Osteocyte (in vitro differentiated cells): Measurements from ENCODE around the gene ZDHHC11B. TPM values are rescaled to one million over a fixed set of nuclear protein-coding genes. Genes with fewer than 3 reads are reported as not detected.
"Not testable (repeated sequence)": the region's sequence is repeated elsewhere in the genome, so short reads cannot be mapped to it uniquely, and the experiment has no call there.

Source experiments
- DNase-seq: peaks from one replicate; pipeline ENCODE4 v3.0.0; 2021; ENCODE audit warnings: mixed read lengths; ENCODE audit not compliant: unreplicated experiment; ENCODE audit errors: extremely low spot score
- H3K27ac Mint-ChIP-seq: one replicate; pipeline ENCODE4 v1.8.0; 2021; ENCODE audit warnings: mild to moderate bottlenecking, mixed read lengths; ENCODE audit not compliant: unreplicated experiment
- H3K27me3 Mint-ChIP-seq: one replicate; pipeline ENCODE4 v1.8.0; 2021; ENCODE audit warnings: mixed read lengths; ENCODE audit not compliant: unreplicated experiment
- H3K36me3 Mint-ChIP-seq: one replicate; pipeline ENCODE4 v1.8.0; 2021; ENCODE audit warnings: mixed read lengths; ENCODE audit not compliant: unreplicated experiment
- H3K4me1 Mint-ChIP-seq: one replicate; pipeline ENCODE4 v1.8.0; 2021; ENCODE audit warnings: mixed read lengths; ENCODE audit not compliant: unreplicated experiment
- H3K4me3 Mint-ChIP-seq: one replicate; pipeline ENCODE4 v1.8.0; 2021; ENCODE audit warnings: mild to moderate bottlenecking, moderate library complexity, mixed read lengths; ENCODE audit not compliant: unreplicated experiment
- H3K9me3 Mint-ChIP-seq: one replicate; pipeline ENCODE4 v1.8.0; 2021; ENCODE audit warnings: mixed read lengths; ENCODE audit not compliant: unreplicated experiment
- total RNA-seq: library from RNA; stranded (reverse); gene quantifications from 2 replicates; pipeline ENCODE4 v1.2.1, GENCODE V29; 2021
- TF ChIP-seq, protein P1 (sequence below): fragments of 200-600 bp; sonication (generic); IDR thresholded peaks from 2 replicates; pipeline ENCODE4 v1.5.0; 2021; ENCODE audit warnings: antibody characterized with exemption, mild to moderate bottlenecking, moderate library complexity

ZDHHC11B gene
- total RNA-seq, 1 donor from 2014 or later, result not detected

DNA sequence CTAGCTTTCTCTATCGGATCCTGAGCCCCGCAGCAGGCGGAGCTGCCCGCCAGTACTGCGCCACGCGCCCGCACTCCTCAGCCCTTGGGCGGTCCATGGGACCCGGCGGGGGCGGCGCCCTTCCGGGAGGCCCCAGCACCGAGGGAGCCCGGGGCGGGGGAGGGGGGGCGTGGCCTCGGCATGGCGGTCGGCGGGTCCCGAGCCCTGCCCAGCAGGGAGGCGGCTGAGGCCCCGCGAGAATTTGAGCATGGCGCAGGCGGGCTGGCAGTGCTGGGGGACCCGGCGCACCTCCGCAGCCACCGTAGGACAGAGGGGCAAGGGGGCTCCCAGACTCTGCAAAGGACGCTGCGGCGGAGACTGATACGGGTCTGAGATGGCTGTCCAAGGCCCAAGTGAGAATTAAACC, 6.8 kb downstream of the ZDHHC11B start:
- Mint-ChIP-seq H3K27me3 (no peaks in the 10 kb centered on the region), H3K4me1 (no peaks in the 10 kb centered on the region), H3K9me3 (no peaks in the 10 kb centered on the region), H3K4me3 (no peak overlapping the region), H3K36me3 (no peaks in the 10 kb centered on the region), H3K27ac (no peak overlapping the region)
- no peak for DNase-seq
- TF ChIP-seq, protein P1, sequence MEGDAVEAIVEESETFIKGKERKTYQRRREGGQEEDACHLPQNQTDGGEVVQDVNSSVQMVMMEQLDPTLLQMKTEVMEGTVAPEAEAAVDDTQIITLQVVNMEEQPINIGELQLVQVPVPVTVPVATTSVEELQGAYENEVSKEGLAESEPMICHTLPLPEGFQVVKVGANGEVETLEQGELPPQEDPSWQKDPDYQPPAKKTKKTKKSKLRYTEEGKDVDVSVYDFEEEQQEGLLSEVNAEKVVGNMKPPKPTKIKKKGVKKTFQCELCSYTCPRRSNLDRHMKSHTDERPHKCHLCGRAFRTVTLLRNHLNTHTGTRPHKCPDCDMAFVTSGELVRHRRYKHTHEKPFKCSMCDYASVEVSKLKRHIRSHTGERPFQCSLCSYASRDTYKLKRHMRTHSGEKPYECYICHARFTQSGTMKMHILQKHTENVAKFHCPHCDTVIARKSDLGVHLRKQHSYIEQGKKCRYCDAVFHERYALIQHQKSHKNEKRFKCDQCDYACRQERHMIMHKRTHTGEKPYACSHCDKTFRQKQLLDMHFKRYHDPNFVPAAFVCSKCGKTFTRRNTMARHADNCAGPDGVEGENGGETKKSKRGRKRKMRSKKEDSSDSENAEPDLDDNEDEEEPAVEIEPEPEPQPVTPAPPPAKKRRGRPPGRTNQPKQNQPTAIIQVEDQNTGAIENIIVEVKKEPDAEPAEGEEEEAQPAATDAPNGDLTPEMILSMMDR, result no peak

DNA sequence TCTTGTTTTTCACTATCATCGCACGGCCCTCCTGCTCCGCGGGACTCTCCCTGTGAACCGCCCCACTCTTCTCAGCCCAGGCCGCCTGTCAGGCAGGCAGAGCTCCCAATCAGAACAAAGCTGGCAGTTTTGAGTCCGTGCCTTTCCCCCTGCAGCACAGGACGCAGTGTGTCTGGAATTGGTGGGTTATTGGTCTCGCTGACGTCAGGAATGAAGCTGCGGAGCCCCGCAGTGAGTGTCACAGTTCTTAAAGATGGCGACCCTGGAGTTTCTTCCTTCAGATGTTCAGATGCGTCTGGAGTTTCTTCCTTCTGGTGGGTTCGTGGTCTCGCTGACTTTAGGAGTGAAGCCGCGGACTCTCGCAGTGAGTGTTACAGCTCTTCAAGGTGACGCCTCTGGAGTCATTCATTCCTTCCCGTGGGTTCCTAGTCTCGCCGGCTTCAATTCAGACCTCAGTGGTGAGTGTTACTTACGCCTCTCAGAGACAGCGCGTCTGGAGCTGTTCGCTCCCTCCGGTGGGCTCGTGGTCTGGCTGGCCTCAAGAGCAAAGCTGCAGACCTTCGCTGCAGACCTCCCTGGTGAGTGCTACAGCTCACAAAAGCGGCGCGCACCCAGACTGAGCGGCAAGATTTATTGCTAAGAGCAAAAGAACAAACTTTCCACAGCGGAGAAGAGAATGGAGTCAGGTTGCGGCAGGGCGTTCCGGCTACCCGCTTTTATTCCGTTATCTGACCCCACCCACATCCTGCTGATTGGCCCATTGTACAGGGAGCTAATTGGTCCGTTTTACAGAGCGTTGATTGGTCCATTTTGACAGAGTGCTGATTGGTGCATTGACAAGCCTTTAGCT, 7.4 kb downstream of the ZDHHC11B start:
- H3K27ac Mint-ChIP-seq, result no peak overlapping the region
- no peaks in the 10 kb centered on the region for H3K36me3 Mint-ChIP-seq
- TF ChIP-seq, protein P1, result no peak
- DNase-seq, result no peak
- no peak overlapping the region for H3K4me3 Mint-ChIP-seq
- no peaks in the 10 kb centered on the region for H3K27me3 Mint-ChIP-seq
- H3K9me3 Mint-ChIP-seq, result no peaks in the 10 kb centered on the region
- no peaks in the 10 kb centered on the region for H3K4me1 Mint-ChIP-seq

DNA sequence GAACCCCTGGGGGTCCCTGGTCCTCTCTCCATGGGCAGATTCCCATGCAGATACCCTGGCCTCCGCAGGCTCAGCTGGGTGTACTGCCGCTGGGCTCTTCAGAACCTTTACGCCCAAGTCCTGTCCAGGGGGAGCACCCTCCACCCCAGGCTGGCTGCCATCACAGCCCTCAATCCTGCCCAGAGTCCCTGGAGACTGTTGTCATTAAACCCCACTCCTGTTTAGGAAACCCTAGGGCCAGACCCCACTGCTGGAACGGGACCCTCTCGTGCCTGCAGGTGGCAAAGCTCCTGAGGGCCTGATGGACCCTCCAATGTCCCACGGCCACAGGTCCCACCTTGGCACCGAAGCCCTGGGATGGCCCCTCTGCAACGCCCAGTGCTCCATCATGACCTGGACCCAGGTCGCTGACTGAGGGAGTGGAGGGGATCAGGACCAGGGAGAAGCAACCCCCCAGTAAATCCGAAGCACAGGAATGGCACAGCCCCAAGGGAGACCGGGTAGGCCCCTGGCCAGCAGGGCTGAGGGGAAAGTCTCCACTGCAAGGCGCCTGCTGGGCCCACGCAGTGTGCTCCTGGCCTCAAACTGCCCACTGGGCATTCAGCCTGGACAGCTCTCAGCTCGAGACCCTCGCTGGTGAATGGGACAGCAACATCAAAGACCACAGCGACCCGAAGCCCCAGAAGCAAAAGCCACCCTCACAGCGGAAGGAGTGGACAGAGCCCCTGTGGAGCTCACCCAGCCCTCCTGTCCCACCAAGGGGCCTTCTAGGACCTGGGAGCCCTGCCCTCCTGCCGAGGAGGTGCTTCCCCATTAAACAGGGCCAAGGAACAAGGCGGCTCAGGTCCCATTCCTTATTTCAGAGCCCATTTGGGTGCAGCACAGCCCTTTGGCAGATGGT, 8.3 kb downstream of the ZDHHC11B start:
- Mint-ChIP-seq H3K36me3 (no peaks in the 10 kb centered on the region), H3K27ac (no peak overlapping the region), H3K9me3 (no peaks in the 10 kb centered on the region), H3K27me3 (no peaks in the 10 kb centered on the region), H3K4me3 (no peak overlapping the region), H3K4me1 (no peaks in the 10 kb centered on the region)
- peak; percentile 84 for DNase-seq
- TF ChIP-seq, protein P1, result no peak

DNA sequence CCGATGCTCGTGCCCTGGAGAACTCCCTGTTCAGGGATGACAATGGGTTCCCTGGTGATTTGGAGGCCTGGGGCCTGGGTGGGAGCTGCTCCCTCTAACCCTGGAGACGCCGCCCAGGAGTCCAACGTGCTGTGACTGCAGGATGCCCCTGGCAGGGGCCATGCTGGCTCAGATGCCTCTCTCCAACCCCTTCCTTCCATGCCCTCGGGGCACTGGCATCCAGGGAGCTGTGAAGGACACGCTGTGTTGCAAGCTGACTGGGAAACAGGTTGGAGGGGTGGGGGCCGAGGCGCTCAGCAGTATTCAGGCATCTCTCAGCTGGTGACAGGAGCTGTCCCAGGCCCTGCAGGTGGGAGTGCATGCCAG, 9.0 kb downstream of the ZDHHC11B start:
- not testable (repeated sequence) for H3K27ac Mint-ChIP-seq, H3K36me3 Mint-ChIP-seq, H3K27me3 Mint-ChIP-seq, H3K4me1 Mint-ChIP-seq, H3K9me3 Mint-ChIP-seq, H3K4me3 Mint-ChIP-seq
- peak; percentile 84 for DNase-seq

DNA sequence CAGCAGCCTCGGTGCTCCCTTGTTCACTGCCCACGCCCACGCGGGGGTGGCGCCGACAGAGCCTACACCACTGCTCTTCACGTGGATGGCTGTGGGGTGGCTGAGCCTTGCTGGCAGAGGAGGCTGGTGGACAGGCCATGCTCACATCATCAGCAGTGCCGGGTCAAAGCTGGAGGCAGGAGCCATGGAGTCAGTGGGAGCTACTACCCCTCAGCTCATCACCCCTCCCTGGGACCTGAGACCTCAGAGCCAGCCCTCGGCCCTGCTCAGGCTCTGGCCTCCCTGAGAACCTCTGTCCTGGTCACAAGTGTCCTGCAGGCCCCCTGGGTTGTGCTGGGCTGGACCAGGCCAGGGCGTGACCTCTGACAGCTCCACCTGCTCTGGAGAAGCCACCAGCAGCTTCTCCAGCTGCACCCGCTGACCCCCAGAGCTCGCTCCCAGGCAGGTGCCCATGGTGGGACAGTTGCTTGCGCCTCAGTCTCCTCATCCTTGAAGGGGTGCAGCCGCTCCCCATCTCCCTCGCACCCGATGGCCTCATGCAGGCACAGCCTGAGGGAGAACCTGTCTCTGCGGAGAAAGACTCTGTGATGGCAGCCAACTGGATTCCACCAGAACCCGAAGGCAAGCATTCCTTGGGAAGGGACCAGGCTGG, 9.5 kb downstream of the ZDHHC11B start:
- not testable (repeated sequence) for H3K36me3 Mint-ChIP-seq, H3K4me3 Mint-ChIP-seq, H3K27me3 Mint-ChIP-seq, H3K27ac Mint-ChIP-seq, H3K4me1 Mint-ChIP-seq, H3K9me3 Mint-ChIP-seq
- DNase-seq, result peak; percentile 85

DNA sequence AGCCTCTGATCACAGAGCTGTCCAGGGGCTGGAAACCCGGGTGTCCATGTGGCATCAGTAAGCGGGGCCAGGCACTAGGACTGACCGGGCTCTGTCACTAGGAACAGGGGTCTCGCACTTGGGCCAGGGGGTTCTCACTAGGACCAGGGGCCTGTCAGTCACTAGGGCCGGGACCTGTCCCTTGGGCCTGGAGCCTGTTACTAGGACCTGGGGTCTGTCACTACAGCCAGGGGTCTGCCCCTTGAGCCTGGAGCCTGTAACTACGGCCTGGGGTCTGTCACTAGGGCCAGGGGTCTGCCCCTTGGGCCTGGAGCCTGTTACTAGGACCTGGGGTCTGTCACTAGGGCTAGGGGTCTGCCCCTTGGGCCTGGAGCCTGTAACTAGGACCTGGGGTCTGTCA, 10.2 kb downstream of the ZDHHC11B start:
- H3K27ac Mint-ChIP-seq, H3K9me3 Mint-ChIP-seq, H3K4me3 Mint-ChIP-seq, H3K36me3 Mint-ChIP-seq, DNase-seq, H3K27me3 Mint-ChIP-seq, H3K4me1 Mint-ChIP-seq: not testable (repeated sequence)
